ENCODE data around the gene PTPRD.

Gene PTPRD

DNA sequence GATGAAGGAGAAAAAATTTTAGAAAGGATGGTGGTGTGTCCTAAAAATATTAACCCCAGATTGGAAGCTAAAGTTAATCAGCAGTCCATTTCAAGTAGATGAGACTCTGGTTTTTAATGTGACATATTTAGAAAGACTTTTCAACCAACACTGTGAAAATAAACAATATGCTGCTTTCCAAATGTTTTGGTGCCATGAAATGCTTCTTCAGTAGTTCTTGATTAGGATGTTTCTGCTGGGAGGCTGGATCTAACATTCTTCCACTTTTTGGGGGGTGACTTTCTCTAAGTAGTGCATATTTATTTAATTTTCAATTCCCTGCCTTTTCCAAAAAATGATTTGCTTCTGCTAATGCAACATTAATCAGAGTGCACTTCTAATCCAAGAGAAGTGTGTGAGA lies 2219.9 kb downstream of the PTPRD start:
- no peak for DNase-seq

- DNase-seq, result no peak
Observed at GRCh38 chr9:8391566-8391965, 2221.2 kb downstream of the PTPRD start.

- no peak for DNase-seq
Observed at GRCh38 chr9:8391132-8391531, 2221.7 kb downstream of the PTPRD start.

- no peak for DNase-seq
Observed at GRCh38 chr9:8390571-8390970, 2222.2 kb downstream of the PTPRD start.

- no peak for DNase-seq
Observed at GRCh38 chr9:8389531-8389930, 2223.3 kb downstream of the PTPRD start.

GRCh38 chr9:8388132-8388531 lies 2224.7 kb downstream of the PTPRD start:
- DNase-seq, result no peak

GRCh38 chr9:8384091-8384490 lies 2228.7 kb downstream of the PTPRD start:
- no peak for DNase-seq

- no peak for DNase-seq
Observed at GRCh38 chr9:8382777-8383527, 2229.8 kb downstream of the PTPRD start.

GRCh38 chr9:8382266-8382665 lies 2230.5 kb downstream of the PTPRD start:
- DNase-seq, result no peak

DNA sequence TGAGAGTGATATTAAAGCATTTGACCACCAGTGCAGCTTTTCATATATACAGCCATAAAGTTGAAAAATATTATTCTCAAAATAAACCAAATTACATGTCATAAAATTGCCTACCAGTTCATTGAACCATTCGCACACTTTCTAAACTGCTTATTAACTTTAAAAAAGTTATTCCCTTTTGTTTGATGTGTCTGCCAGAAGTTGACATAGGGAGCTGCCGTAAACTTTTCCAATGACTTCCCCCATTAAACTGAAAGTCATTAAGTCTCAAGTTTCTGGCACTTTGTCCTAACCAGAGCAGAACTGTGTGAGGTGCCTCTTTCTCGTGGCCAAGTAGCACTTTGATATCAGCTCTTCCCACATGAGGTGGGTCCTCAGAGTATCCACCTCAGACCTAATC lies 2231.2 kb downstream of the PTPRD start:
- no peak for DNase-seq

DNA sequence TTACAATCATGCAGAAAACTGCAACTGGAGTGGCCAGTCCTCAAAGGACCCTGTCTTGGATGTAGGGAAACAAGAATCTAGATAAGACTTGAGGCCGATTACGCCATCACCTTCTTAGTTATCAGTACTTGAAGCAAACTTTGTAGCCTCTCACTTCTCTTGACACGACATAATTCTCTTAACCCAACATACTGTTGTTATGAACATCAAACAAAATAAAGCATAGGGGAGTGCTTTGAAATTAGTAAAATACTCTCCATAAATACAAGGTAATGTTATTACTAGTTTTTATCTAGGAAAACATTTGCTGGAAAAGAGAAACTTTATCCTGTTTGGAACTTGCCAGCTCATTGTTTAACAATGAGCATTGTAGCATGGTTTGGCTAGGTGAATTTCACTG lies 2238.3 kb downstream of the PTPRD start:
- DNase-seq, result no peak

DNA sequence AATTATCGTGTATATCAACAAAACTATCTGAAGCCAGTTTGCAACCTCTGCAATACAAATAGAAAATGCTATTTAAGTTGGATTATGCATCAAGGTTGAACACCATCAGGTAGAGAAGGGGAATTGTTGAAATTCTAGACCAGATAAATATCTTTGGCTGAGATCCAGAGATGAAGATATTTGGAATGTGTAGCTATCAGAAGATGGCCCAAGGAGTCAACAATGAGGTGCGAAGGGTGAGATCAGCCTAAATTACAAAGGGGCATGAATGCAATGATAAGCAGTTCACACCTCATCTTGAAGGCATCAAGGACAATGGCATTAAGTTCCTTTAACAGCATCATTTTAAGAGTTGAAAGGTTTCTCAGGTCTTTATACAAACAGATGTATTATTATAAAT lies 2241.1 kb downstream of the PTPRD start:
- no peak for DNase-seq

DNA sequence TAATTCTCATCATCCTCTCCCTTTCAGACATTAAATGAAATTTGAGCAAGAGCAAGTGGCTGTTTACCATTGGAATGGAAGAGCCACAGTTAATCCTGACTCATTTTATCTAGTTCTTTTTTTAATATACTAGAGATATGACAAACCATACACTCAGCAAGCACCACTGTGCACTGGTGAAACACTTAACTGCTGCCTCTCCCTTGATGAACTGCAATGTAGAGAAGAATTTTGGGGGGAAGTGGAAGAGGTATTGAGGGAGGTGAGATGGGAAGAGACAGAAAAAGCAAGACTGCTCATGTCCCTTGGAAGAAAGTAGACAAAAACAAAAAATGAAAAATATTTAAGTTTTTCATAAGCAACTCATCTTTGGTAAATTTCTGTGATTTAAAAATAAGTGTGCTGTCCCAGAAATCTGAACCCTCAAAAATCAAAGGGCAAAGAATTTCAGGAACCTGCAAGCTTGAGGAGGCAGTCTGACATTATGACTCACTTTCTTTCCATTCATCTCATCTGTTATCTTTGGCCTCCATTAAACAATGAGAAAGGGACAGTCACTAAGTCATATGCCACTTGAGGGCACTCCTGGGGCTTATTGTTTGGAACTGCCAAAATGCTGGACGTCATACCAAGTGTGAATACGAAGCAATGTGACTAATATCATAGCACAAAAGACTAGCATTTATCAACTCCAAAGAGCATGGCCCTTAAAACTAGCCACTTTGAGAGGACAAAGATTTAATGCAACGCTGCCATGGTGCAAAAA lies 2246.5 kb downstream of the PTPRD start:
- DNase-seq, result peak; percentile 16 to 43

- no peak for DNase-seq
Observed at GRCh38 chr9:8365466-8366160, 2247.2 kb downstream of the PTPRD start.

DNA sequence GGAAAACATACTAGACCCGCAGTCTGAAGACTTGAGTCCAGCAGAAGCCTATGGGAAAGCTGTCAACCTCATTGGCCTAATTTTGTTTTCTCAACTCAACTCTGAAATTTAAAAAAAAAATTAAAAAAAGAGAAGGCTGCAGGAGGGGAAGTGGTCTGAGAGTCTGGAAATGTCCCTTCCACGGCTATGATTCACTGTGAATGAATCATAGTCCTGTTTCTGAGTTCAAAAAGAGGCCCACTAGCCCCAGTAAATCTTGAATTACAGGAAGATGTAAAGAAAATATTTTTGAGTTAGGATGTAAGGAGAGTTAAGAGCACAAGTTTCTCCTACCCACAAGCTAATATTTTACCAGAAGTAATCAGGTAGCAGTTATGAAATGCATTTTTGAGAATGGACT lies 2247.8 kb downstream of the PTPRD start:
- DNase-seq, result no peak

DNA sequence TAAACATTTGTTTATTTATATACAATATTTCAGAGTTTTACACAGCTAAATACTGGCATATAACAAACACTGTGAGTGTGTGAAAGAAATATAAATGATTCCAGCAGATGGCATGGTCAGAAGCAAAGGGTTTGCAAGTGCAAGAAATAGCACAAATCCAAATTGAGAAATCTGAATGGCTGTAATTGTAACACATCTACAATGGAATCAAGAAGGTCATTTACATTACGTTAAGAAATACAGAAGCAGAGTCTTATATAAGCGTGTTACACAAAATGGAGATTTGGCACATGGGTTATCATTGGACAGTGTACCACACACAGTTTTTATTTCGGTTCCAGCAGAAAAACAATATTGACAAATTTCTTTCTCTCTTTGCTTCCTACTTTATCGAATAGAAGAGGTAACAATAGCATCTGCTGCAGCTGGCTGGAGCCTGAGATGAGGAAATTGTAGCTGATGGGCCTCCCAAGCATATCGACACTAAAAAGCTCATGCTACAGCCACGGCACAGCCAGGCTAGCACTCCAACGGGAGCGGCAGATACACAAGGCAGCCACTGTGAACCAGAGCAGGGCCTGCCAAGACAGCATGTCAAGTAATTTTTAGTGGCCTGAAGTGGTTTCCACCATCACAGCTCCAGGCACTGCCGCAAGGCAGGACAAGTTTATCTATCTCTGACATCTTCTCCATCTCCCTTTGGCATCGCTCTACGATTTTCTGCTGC lies 2248.6 kb downstream of the PTPRD start:
- DNase-seq, result no peak

- no peak for DNase-seq
Observed at GRCh38 chr9:8362250-8362649, 2250.6 kb downstream of the PTPRD start.

- no peak for DNase-seq
Observed at GRCh38 chr9:8361364-8361763, 2251.4 kb downstream of the PTPRD start.

- DNase-seq, result no peak
Observed at GRCh38 chr9:8356406-8356805, 2256.4 kb downstream of the PTPRD start.

GRCh38 chr9:8351436-8351835 lies 2261.4 kb downstream of the PTPRD start:
- DNase-seq, result peak in 1 of 2 experiments; percentile 25

- no peak for DNase-seq
Observed at GRCh38 chr9:8349901-8350300, 2262.9 kb downstream of the PTPRD start.

- no peak for DNase-seq
Observed at GRCh38 chr9:8349376-8349775, 2263.4 kb downstream of the PTPRD start.

GRCh38 chr9:8348756-8349155 lies 2264.0 kb downstream of the PTPRD start:
- no peak for DNase-seq

Data from NCI-H524 (cell line).